Lower leg skin (tissue), 3 donors: ENCODE data around the gene VPS50.

Experiments
- CTCF ChIP-seq, 3 donors: fragments of 450-650 bp; IDR thresholded peaks; one replicate each; pipeline ENCODE4 v1.5.1; 2016; ENCODE audit warnings: antibody characterized with exemption in 3 of 3, mild to moderate bottlenecking in 3 of 3, moderate library complexity in 2 of 3
- POLR2A ChIP-seq, 2 donors: fragments of 450-650 bp; IDR thresholded peaks; one replicate each; pipeline ENCODE4 v1.6.1; 2016 to 2017; ENCODE audit warnings: antibody characterized with exemption in 2 of 2, mild to moderate bottlenecking in 1 of 2, moderate library complexity in 1 of 2

- no peak for TF ChIP-seq POLR2A (IDR thresholded peaks at IDR 0.05)
- TF ChIP-seq CTCF (IDR thresholded peaks at IDR 0.05): no peak
Observed at GRCh38 chr7:93352881-93353280, 120.7 kb downstream of the VPS50 start.
